ENCODE data around the gene FTCDNL1.

DNA sequence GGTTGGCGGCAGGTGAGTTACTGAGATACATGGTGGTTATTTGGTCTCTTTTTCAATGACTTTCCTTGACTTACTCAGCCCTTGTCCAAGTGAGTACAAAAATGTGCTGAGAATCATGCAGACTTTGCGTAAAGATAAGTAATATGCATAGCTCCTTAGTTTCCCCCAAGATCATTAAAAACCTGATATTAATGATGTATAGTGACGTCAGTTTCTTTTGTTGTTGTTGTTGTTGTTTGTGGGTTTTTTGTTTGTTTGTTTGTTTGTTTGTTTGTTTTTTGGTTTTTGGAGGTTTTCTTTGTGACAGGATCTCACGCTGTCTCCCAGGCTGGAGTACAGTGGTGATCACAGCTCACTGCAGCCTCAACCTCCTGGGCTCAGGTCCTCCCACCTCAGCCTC lies 14.9 kb upstream of the FTCDNL1 start:
- no peak for TF ChIP-seq EZH2 (IDR thresholded peaks at IDR 0.05; ENCODE audit: low read length)
- TF ChIP-seq, protein P1, sequence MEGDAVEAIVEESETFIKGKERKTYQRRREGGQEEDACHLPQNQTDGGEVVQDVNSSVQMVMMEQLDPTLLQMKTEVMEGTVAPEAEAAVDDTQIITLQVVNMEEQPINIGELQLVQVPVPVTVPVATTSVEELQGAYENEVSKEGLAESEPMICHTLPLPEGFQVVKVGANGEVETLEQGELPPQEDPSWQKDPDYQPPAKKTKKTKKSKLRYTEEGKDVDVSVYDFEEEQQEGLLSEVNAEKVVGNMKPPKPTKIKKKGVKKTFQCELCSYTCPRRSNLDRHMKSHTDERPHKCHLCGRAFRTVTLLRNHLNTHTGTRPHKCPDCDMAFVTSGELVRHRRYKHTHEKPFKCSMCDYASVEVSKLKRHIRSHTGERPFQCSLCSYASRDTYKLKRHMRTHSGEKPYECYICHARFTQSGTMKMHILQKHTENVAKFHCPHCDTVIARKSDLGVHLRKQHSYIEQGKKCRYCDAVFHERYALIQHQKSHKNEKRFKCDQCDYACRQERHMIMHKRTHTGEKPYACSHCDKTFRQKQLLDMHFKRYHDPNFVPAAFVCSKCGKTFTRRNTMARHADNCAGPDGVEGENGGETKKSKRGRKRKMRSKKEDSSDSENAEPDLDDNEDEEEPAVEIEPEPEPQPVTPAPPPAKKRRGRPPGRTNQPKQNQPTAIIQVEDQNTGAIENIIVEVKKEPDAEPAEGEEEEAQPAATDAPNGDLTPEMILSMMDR (optimal IDR thresholded peaks at IDR 0.05 in 1 of 3, IDR thresholded peaks at IDR 0.05 in 1 of 3, conservative IDR thresholded peaks at IDR 0.05 in 1 of 3; ENCODE audit: extremely low read depth in 1 of 3, insufficient read depth in 2 of 3, low read length in 3 of 3), result no peak
